Measurements from ENCODE around the gene AIG1. TPM values are rescaled to one million over a fixed set of nuclear protein-coding genes. Genes with fewer than 3 reads are reported as not detected.

AIG1 gene
- total and polyA plus RNA-seq, 2 of the 4 experiments (the other 2 are of a cell fraction), result 21.3 to 27.1 TPM

- Histone ChIP-seq H3K14ac (replicated peaks; ENCODE audit: low read depth, low read length) (no peak overlapping the region), H2AFZ (replicated peaks; ENCODE audit: low read length, poor library complexity) (no peak overlapping the region), H3K9ac (ENCODE audit: low read depth, low read length) (no peak overlapping the region), H3K4ac (ENCODE audit: low read depth, low read length) (no peak overlapping the region), H2BK15ac (ENCODE audit: low read depth, low read length) (no peak overlapping the region), H3K79me1 (ENCODE audit: low read depth in 1 of 2, low read length in 2 of 2) (no peaks in the 10 kb centered on the region; a peak in 1 of 4 replicates), H3K4me1 (ENCODE audit: control insufficient read depth, insufficient read depth, low read length) (peaks cover 2% of the 10 kb centered on the region; the same call in 1 of the 2 replicates), H2AK9ac (replicated peaks; ENCODE audit: low read depth, low read length, poor library complexity) (no peak overlapping the region), H3K4me2 (ENCODE audit: low read depth, low read length) (no peak overlapping the region), H2BK120ac (ENCODE audit: low read depth, low read length) (no peak overlapping the region), H3K27ac (ENCODE audit: insufficient read depth, low read length) (no peak overlapping the region), H3K4me3 (ENCODE audit: insufficient read depth, low read depth, low read length) (no peak overlapping the region), H3K9me3 (ENCODE audit: control insufficient read depth, insufficient read depth, low read length) (no peaks in the 10 kb centered on the region), H4K91ac (ENCODE audit: insufficient read depth, low read depth, low read length) (no peak overlapping the region), H2BK5ac (ENCODE audit: low read depth, low read length, poor library complexity, severe bottlenecking) (no peak overlapping the region), H3K56ac (ENCODE audit: extremely low read depth, insufficient read depth, low read length) (no peak overlapping the region), H3K27me3 (ENCODE audit: control insufficient read depth, insufficient read depth, low read length) (no peaks in the 10 kb centered on the region), H3K9me1 (ENCODE audit: insufficient read depth, low read length) (no peaks in the 10 kb centered on the region), H2BK20ac (ENCODE audit: low read depth, low read length) (no peak overlapping the region), H2AK5ac (ENCODE audit: low read depth, low read length) (no peak overlapping the region), H3K23ac (ENCODE audit: low read depth, low read length) (no peak overlapping the region), H4K5ac (ENCODE audit: low read depth, low read length) (no peak overlapping the region), H4K8ac (ENCODE audit: low read depth in 2 of 2, low read length in 2 of 2) (no peak overlapping the region), H3K18ac (ENCODE audit: low read depth, low read length) (no peak overlapping the region), H4K20me1 (ENCODE audit: insufficient read depth, low read length) (no peaks in the 10 kb centered on the region), H3K36me3 (ENCODE audit: control insufficient read depth, insufficient read depth, low read length) (no peaks in the 10 kb centered on the region)
- dilution Hi-C loops (cut with HindIII; ENCODE audit: low sequenced_read_pairs, unreplicated experiment), result no loop called here
- ChIA-PET POLR2A (ENCODE audit: unreplicated experiment) (no interaction called here), CTCF (no interaction called here)
- no peak for DNase-seq
- BruUV-seq (replicated peaks), result no TSS peak
- intact Hi-C loops (cut with micrococcal nuclease), result no loop called here
- no peak for TF ChIP-seq CHD1 (IDR thresholded peaks at IDR 0.05; ENCODE audit: low read depth, low read length)
- TF ChIP-seq ELK1 (IDR thresholded peaks at IDR 0.05; ENCODE audit: borderline replicate concordance, low read depth, low read length), result no peak
- no peak for TF ChIP-seq CTCF (conservative IDR thresholded peaks at IDR 0.05; ENCODE audit: low read depth, low read length)
- TF ChIP-seq FOS (IDR thresholded peaks at IDR 0.05; ENCODE audit: low read depth, low read length), result no peak
- no peak for TF ChIP-seq NFE2L2 (IDR thresholded peaks at IDR 0.05; ENCODE audit: low read depth, low read length)
- no peak for TF ChIP-seq CEBPB (IDR thresholded peaks at IDR 0.05; ENCODE audit: low read depth, low read length)
- TF ChIP-seq USF2 (IDR thresholded peaks at IDR 0.05; ENCODE audit: low read depth, low read length), result no peak
- TF ChIP-seq RAD21 (IDR thresholded peaks at IDR 0.05; ENCODE audit: low read length), result no peak
- TF ChIP-seq RCOR1 (IDR thresholded peaks at IDR 0.05; ENCODE audit: insufficient replicate concordance, low read length), result no peak
- no peak for TF ChIP-seq BHLHE40 (IDR thresholded peaks at IDR 0.05; ENCODE audit: low read depth, low read length)
- TF ChIP-seq SMC3 (IDR thresholded peaks at IDR 0.05; ENCODE audit: low read depth, low read length), result no peak
- TF ChIP-seq MAFK (IDR thresholded peaks at IDR 0.05; ENCODE audit: low read depth, low read length), result no peak
- TF ChIP-seq POLR2A (IDR thresholded peaks at IDR 0.05; ENCODE audit: low read depth, low read length), result no peak
- no peak for ATAC-seq (ENCODE audit: low read depth)
- in situ Hi-C loops (cut with MboI; ENCODE audit: low sequenced_read_pairs), result no loop called here
These were observed 123.0 kb downstream of the AIG1 start for GRCh38 chr6:143183666-143184065.
